MCF 10A (cell line): Measurements from ENCODE around the gene MBD1. TPM values are rescaled to one million over a fixed set of nuclear protein-coding genes. Genes with fewer than 3 reads are reported as not detected.
"Not testable (repeated sequence)": the region's sequence is repeated elsewhere in the genome, so short reads cannot be mapped to it uniquely, and the experiment has no call there.

Source experiments
- BruUV-seq: library from RNA; stranded (reverse); fragments of 400-500 nt; replicated peaks from 2 replicates; lab custom pipeline; 2021; lab: Mats Ljungman, UMichigan
- CTCF ChIA-PET: fragments of 300-600 bp; sonication (Branson Sonifier 250); formaldehyde crosslinking; extraction: SDS; loops from one replicate; lab custom pipeline; 2021; ENCODE audit warnings: antibody characterized with exemption, inconsistent platforms; lab: Yijun Ruan, JAX
- POLR2A ChIA-PET: fragments of 300-600, 350-650 bp; sonication (Branson Sonifier 250); formaldehyde crosslinking; extraction: SDS; loops from one replicate; lab custom pipeline; 2020; ENCODE audit warnings: antibody characterized with exemption, inconsistent platforms; lab: Yijun Ruan, JAX
- DNase-seq: peaks from one replicate; pipeline ENCODE4 v3.0.0-alpha.2; 2018; ENCODE audit not compliant: unreplicated experiment
- H3K27ac Mint-ChIP-seq: one replicate; pipeline ENCODE4 v1.8.0; 2022; ENCODE audit warnings: mild to moderate bottlenecking, low read depth, mixed read lengths; ENCODE audit not compliant: unreplicated experiment
- H3K27me3 Mint-ChIP-seq: one replicate; pipeline ENCODE4 v1.8.0; 2022; ENCODE audit warnings: mixed read lengths; ENCODE audit not compliant: insufficient read depth, unreplicated experiment
- H3K36me3 Mint-ChIP-seq: one replicate; pipeline ENCODE4 v1.8.0; 2022; ENCODE audit warnings: mild to moderate bottlenecking, moderate library complexity, mixed read lengths; ENCODE audit not compliant: insufficient read depth, unreplicated experiment
- H3K4me1 Mint-ChIP-seq: one replicate; pipeline ENCODE4 v1.8.0; 2022; ENCODE audit warnings: mixed read lengths; ENCODE audit not compliant: insufficient read depth, unreplicated experiment
- H3K4me3 Mint-ChIP-seq: one replicate; pipeline ENCODE4 v1.8.0; 2022; ENCODE audit warnings: mild to moderate bottlenecking, moderate library complexity, mixed read lengths; ENCODE audit not compliant: unreplicated experiment
- H3K9me3 Mint-ChIP-seq: one replicate; pipeline ENCODE4 v1.8.0; 2022; ENCODE audit warnings: mixed read lengths; ENCODE audit not compliant: unreplicated experiment
- CTCF ChIP-seq: fragments of 200-600 bp; IDR thresholded peaks from one replicate; pipeline ENCODE4 v1.8.0; 2022; ENCODE audit warnings: antibody characterized with exemption, mild to moderate bottlenecking; ENCODE audit not compliant: unreplicated experiment
- intact Hi-C: fragments of 100-400 bp; cut with micrococcal nuclease; formaldehyde crosslinking; loops from 2 replicates; pipeline ENCODE4 v1.14.1; 2022
- total RNA-seq: library from RNA; stranded (reverse); gene quantifications from 2 replicates; pipeline ENCODE4 v1.2.3, GENCODE V29; 2022

MBD1 gene
- total RNA-seq, 1 experiment from 2014 or later: 203 TPM

- no TSS peak for BruUV-seq
- intact Hi-C loops: no loop called here
- no peaks in the 10 kb centered on the region for H3K36me3 Mint-ChIP-seq
- TF ChIP-seq CTCF: no peak
- peaks cover 14% of the 10 kb centered on the region for H3K4me1 Mint-ChIP-seq
- H3K27ac Mint-ChIP-seq: peak overlapping the region; percentile 17
- ChIA-PET CTCF (interaction anchor here (0.7 to 1.1 kb wide), 2 partner anchors 29 to 88 kb away, joined by 3 to 4 read pairs; no protein-coding TSS in a partner anchor), POLR2A (interaction anchor here (0.6 kb wide), 1 partner anchor 91 kb away, joined by 3 read pairs; no protein-coding TSS in a partner anchor)
- DNase-seq: no peak
- no peak overlapping the region for H3K4me3 Mint-ChIP-seq
- H3K27me3 Mint-ChIP-seq: no peaks in the 10 kb centered on the region
- no peaks in the 10 kb centered on the region for H3K9me3 Mint-ChIP-seq
Measured at GRCh38 chr18:50232419-50232818, 48.9 kb downstream of the MBD1 start.

- ChIA-PET POLR2A (no interaction called here), CTCF (interaction anchor here (0.6 to 2.0 kb wide), 3 partner anchors 14 to 125 kb away, joined by 3 to 9 read pairs (median 3); no protein-coding TSS in a partner anchor)
- intact Hi-C loops: loop anchor here (2.0 kb wide), 1 partner anchor 55 kb away; the partner anchor contains the start of gene CXXC1
- BruUV-seq: no TSS peak
- no peak for TF ChIP-seq CTCF
- Mint-ChIP-seq H3K9me3 (no peaks in the 10 kb centered on the region), H3K36me3 (peaks cover 2% of the 10 kb centered on the region), H3K27ac (peak overlapping the region; percentile 17), H3K4me1 (peaks cover 14% of the 10 kb centered on the region), H3K27me3 (no peaks in the 10 kb centered on the region), H3K4me3 (no peak overlapping the region)
- peak; percentile 58 for DNase-seq
Measured at GRCh38 chr18:50231621-50232020, 49.7 kb downstream of the MBD1 start.

- H3K9me3 Mint-ChIP-seq, DNase-seq, intact Hi-C loops, H3K4me1 Mint-ChIP-seq, POLR2A ChIA-PET, BruUV-seq, H3K27me3 Mint-ChIP-seq, H3K36me3 Mint-ChIP-seq, H3K4me3 Mint-ChIP-seq, H3K27ac Mint-ChIP-seq: not testable (repeated sequence)
- CTCF ChIA-PET: interaction anchor here (2.4 to 7.6 kb wide), 3 partner anchors 12 to 135 kb away, joined by 11 to 103 read pairs (median 28); no protein-coding TSS in a partner anchor
Measured at GRCh38 chr18:50220249-50220648, 61.1 kb downstream of the MBD1 start.

Other genes with a start within 250 kb of the MBD1 start
- 25.9 and 26.7 TPM in 2 replicates for gene MYO5B, start 86.4 kb downstream of the MBD1 start, total RNA-seq
- 2.2 and 5.0 TPM in 2 replicates for gene CFAP53, start 15.0 kb downstream of the MBD1 start, total RNA-seq
- gene CXXC1, start 6.2 kb upstream of the MBD1 start, total RNA-seq: 65.1 and 85.4 TPM in 2 replicates
- gene SKA1, start 93.5 kb upstream of the MBD1 start, total RNA-seq: 7.8 and 18.7 TPM in 2 replicates